SK-N-SH (cell line): ENCODE results near the gene FNDC1. TPM values are rescaled to one million over a fixed set of nuclear protein-coding genes. Genes with fewer than 3 reads are reported as not detected.

Experiments
- CTCF ChIA-PET: fragments of 300-600, 350-600 bp; formaldehyde crosslinking; extraction: SDS; loops from one replicate; lab custom pipeline; 2021; lab: Yijun Ruan, JAX
- POLR2A ChIA-PET: fragments of 350-600 bp; sonication (Branson Sonifier 250); formaldehyde crosslinking; extraction: SDS; loops from one replicate; lab custom pipeline; 2020; ENCODE audit warnings: antibody characterized with exemption, inconsistent platforms; lab: Yijun Ruan, JAX
- DNase-seq: peaks from one replicate; pipeline ENCODE4 v3.0.0; 2012
- H2AFZ ChIP-seq: fragments of 200-600 bp; sonication (generic); 2 replicates; pipeline ENCODE4 v1.8.1; 2016; ENCODE audit warnings: antibody characterized with exemption, mild to moderate bottlenecking, low read depth
- H3F3A ChIP-seq: fragments of 200-600 bp; sonication (generic); replicated peaks from 2 replicates; pipeline ENCODE3; 2016; ENCODE audit warnings: antibody characterized with exemption, mild to moderate bottlenecking; ENCODE audit not compliant: insufficient read depth
- H3K27ac ChIP-seq, 2 experiments: fragments of 200-500 bp in 1 of 2; fragments of 200-600 bp in 1 of 2; sonication (Bioruptor generic) in 1 of 2; sonication (generic), shearing (Covaris generic) in 1 of 2; 2 replicates each; pipeline versions ENCODE4 v1.5.1 to v1.6.1; 2014 to 2016; ENCODE audit warnings: low read depth in 2 of 2, inconsistent platforms in 1 of 2, low read length in 1 of 2, mild to moderate bottlenecking in 1 of 2, mixed read lengths in 1 of 2
- H3K27me3 ChIP-seq: fragments of 200-600 bp; sonication (generic), shearing (Covaris generic); 2 replicates; pipeline ENCODE4 v1.6.1; 2016; ENCODE audit warnings: mixed run types; ENCODE audit not compliant: insufficient read depth
- H3K36me3 ChIP-seq, 2 experiments: fragments of 200-500 bp in 1 of 2; fragments of 200-600 bp in 1 of 2; sonication (Bioruptor generic) in 1 of 2; sonication (generic) in 1 of 2; replicated peaks in 1 of 2; 2 replicates each; pipeline versions ENCODE3 to v1.5.1; 2014 to 2016; ENCODE audit warnings: low read length in 1 of 2, mild to moderate bottlenecking in 1 of 2; ENCODE audit not compliant: insufficient read depth in 2 of 2, control insufficient read depth in 1 of 2
- H3K4me1 ChIP-seq, 2 experiments: fragments of 200-500 bp in 1 of 2; fragments of 200-600 bp in 1 of 2; sonication (Bioruptor generic) in 1 of 2; sonication (generic), shearing (Covaris generic) in 1 of 2; 2 replicates each; pipeline versions ENCODE4 v1.5.1 to v1.6.1; 2014 to 2016; ENCODE audit warnings: low read depth in 1 of 2, low read length in 1 of 2, mixed run types in 1 of 2; ENCODE audit not compliant: insufficient read depth in 2 of 2, control insufficient read depth in 1 of 2
- H3K4me2 ChIP-seq: fragments of 200-600 bp; sonication (generic), shearing (Covaris generic); 2 replicates; pipeline ENCODE4 v1.6.1; 2017; ENCODE audit warnings: mixed run types
- H3K4me3 ChIP-seq, 2 experiments: fragments of 200-500 bp in 1 of 2; fragments of 200-600 bp in 1 of 2; sonication (Bioruptor generic) in 1 of 2; sonication (generic), shearing (Covaris generic) in 1 of 2; 2 replicates each; pipeline versions ENCODE4 v1.5.1 to v1.8.1; 2014 to 2016; ENCODE audit warnings: low read depth in 2 of 2, inconsistent platforms in 1 of 2, low read length in 1 of 2, mild to moderate bottlenecking in 1 of 2, mixed read lengths in 1 of 2, moderate library complexity in 1 of 2
- H3K79me2 ChIP-seq: fragments of 200-600 bp; sonication (generic); 2 replicates; pipeline ENCODE4 v1.8.1; 2017; ENCODE audit warnings: mild to moderate bottlenecking; ENCODE audit not compliant: insufficient read depth
- H3K9ac ChIP-seq: fragments of 200-600 bp; sonication (generic); 2 replicates; pipeline ENCODE4 v1.6.1; 2017; ENCODE audit warnings: mixed run types
- H3K9me2 ChIP-seq: fragments of 200-600 bp; sonication (generic); 2 replicates; pipeline ENCODE4 v1.6.1; 2017; ENCODE audit warnings: mixed run types
- H3K9me3 ChIP-seq: fragments of 200-600 bp; sonication (generic); 2 replicates; pipeline ENCODE4 v1.6.1; 2017; ENCODE audit warnings: mixed run types, mild to moderate bottlenecking, moderate library complexity
- H4K20me1 ChIP-seq: fragments of 200-600 bp; sonication (generic); 2 replicates; pipeline ENCODE4 v1.6.1; 2017; ENCODE audit warnings: mild to moderate bottlenecking, mixed run types; ENCODE audit not compliant: insufficient read depth
- ELF1 ChIP-seq: IDR thresholded peaks from 2 replicates; pipeline ENCODE4 v1.4.0; 2012
- EP300 ChIP-seq, 2 experiments: IDR thresholded peaks; 2 replicates each; pipeline versions ENCODE4 v1.4.0 to v1.6.1; 2012; ENCODE audit warnings: borderline replicate concordance in 1 of 2, low read depth in 1 of 2, low read length in 1 of 2
- EZH2phosphoT487 ChIP-seq: fragments of 200-600 bp; sonication (generic); IDR thresholded peaks from 2 replicates; pipeline ENCODE4 v1.6.1; 2017; ENCODE audit warnings: low read depth, mixed run types, mild to moderate bottlenecking, antibody characterized with exemption, moderate library complexity, borderline replicate concordance
- FOXJ3 ChIP-seq: sonication (generic); formaldehyde crosslinking; IDR thresholded peaks from 2 replicates; pipeline ENCODE4 v1.5.1; 2020; ENCODE audit warnings: mild to moderate bottlenecking, missing genetic modification reagents
- GABPA ChIP-seq: IDR thresholded peaks from 2 replicates; pipeline ENCODE4 v1.4.0; 2012; ENCODE audit warnings: low read depth, mild to moderate bottlenecking
- MEF2A ChIP-seq: IDR thresholded peaks from 2 replicates; pipeline ENCODE4 v1.4.0; 2012; ENCODE audit warnings: low read depth, borderline replicate concordance
- MXI1 ChIP-seq: IDR thresholded peaks from 2 replicates; pipeline ENCODE4 v1.6.1; 2012; ENCODE audit warnings: mild to moderate bottlenecking, low read depth, low read length, improper control_type of control experiment
- NFIC ChIP-seq: IDR thresholded peaks from 2 replicates; pipeline ENCODE4 v1.4.0; 2012; ENCODE audit warnings: borderline replicate concordance
- NRF1 ChIP-seq: IDR thresholded peaks from 2 replicates; pipeline ENCODE4 v1.6.1; 2012; ENCODE audit warnings: low read depth, mild to moderate bottlenecking, low read length
- POLR2AphosphoS5 ChIP-seq: IDR thresholded peaks from 2 replicates; pipeline ENCODE4 v1.6.1; 2012; ENCODE audit warnings: low read depth, low read length
- TAF1 ChIP-seq: IDR thresholded peaks from 2 replicates; pipeline ENCODE4 v1.6.1; 2012; ENCODE audit warnings: low read depth, mild to moderate bottlenecking, low read length, moderate library complexity, borderline replicate concordance
- TCF12 ChIP-seq: IDR thresholded peaks from 2 replicates; pipeline ENCODE4 v1.4.0; 2012
- TEAD4 ChIP-seq: IDR thresholded peaks from 2 replicates; pipeline ENCODE4 v1.4.0; 2012; ENCODE audit warnings: mild to moderate bottlenecking, borderline replicate concordance; ENCODE audit not compliant: insufficient read depth
- YY1 ChIP-seq: IDR thresholded peaks from 2 replicates; pipeline ENCODE4 v1.4.0; 2012; ENCODE audit warnings: low read depth, mild to moderate bottlenecking
- WGBS: methylation state at CpG from one replicate; pipeline ENCODE4 v1.1.6; 2017; ENCODE audit warnings: low lambda C conversion rate; 5-methylcytosine and 5-hydroxymethylcytosine counted together
- polyA plus RNA-seq, 3 experiments: library from polyadenylated mRNA; depleted of rRNA; stranded (reverse); fragments of >200 nt; gene quantifications; 2 replicates each; pipeline ENCODE4 v1.2.3, GENCODE V29; 2012
- TF ChIP-seq, protein P1 (sequence below): IDR thresholded peaks from 2 replicates; pipeline ENCODE4 v1.4.0; 2012; ENCODE audit warnings: low read depth, borderline replicate concordance
- TF ChIP-seq, protein P2 (sequence below): IDR thresholded peaks from 2 replicates; pipeline ENCODE4 v1.6.1; 2012; ENCODE audit warnings: mild to moderate bottlenecking, low read depth, low read length, moderate library complexity
- TF ChIP-seq, protein P3 (sequence below): fragments of 150-350 bp; IDR thresholded peaks from 2 replicates; pipeline ENCODE4 v1.6.1; 2017; ENCODE audit warnings: antibody characterized with exemption, low read length, low read depth, borderline replicate concordance
- TF ChIP-seq, protein P4 (sequence below): IDR thresholded peaks from 2 replicates; pipeline ENCODE4 v1.4.0; 2012; ENCODE audit warnings: low read depth

Gene FNDC1
- polyA plus RNA-seq, 1 of the 3 experiments (the other 2 are of a cell fraction), result not detected

GRCh38 chr6:159303784-159304183 lies 134.6 kb downstream of the FNDC1 start:
- Histone ChIP-seq H2AFZ (no peak overlapping the region), H3K27me3 (no peaks in the 10 kb centered on the region; the same call in 1 of the 2 replicates), H3K36me3 (no peaks in the 10 kb centered on the region), H3K4me2 (no peak overlapping the region), H3K9me2 (no peaks in the 10 kb centered on the region), H3K9me3 (no peaks in the 10 kb centered on the region), H3K4me1 (no peaks in the 10 kb centered on the region), H3K79me2 (no peaks in the 10 kb centered on the region), H3F3A (no peaks in the 10 kb centered on the region), H3K27ac (no peak overlapping the region), H4K20me1 (no peaks in the 10 kb centered on the region), H3K9ac (no peak overlapping the region), H3K4me3 (no peak overlapping the region)
- WGBS, result 11% methylated on average over 5 of the region's 6 CpGs
- DNase-seq, result no peak
- TF ChIP-seq POLR2AphosphoS5, result no peak
- no peak for TF ChIP-seq TEAD4
- TF ChIP-seq, protein P1, sequence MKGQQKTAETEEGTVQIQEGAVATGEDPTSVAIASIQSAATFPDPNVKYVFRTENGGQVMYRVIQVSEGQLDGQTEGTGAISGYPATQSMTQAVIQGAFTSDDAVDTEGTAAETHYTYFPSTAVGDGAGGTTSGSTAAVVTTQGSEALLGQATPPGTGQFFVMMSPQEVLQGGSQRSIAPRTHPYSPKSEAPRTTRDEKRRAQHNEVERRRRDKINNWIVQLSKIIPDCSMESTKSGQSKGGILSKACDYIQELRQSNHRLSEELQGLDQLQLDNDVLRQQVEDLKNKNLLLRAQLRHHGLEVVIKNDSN, result no peak
- no peak for TF ChIP-seq YY1
- TF ChIP-seq NFIC, result no peak
- CTCF ChIA-PET, result no interaction called here
- POLR2A ChIA-PET, result no interaction called here

GRCh38 chr6:159304641-159305040 lies 135.4 kb downstream of the FNDC1 start:
- H3K36me3 ChIP-seq, result no peaks in the 10 kb centered on the region
- no peaks in the 10 kb centered on the region for H3K4me1 ChIP-seq
- H3K27me3 ChIP-seq, result no peaks in the 10 kb centered on the region; the same call in 1 of the 2 replicates
- CTCF ChIA-PET, result no interaction called here
- no peaks in the 10 kb centered on the region for H3F3A ChIP-seq
- WGBS, result 28% methylated on average over 1 of the region's 1 CpG
- no peaks in the 10 kb centered on the region for H3K79me2 ChIP-seq
- no peak for DNase-seq
- H3K9me3 ChIP-seq, result no peaks in the 10 kb centered on the region
- no peak overlapping the region for H3K4me3 ChIP-seq
- no peaks in the 10 kb centered on the region for H3K9me2 ChIP-seq
- no peak overlapping the region for H3K27ac ChIP-seq
- no peak overlapping the region for H3K9ac ChIP-seq
- no peak overlapping the region for H2AFZ ChIP-seq
- POLR2A ChIA-PET, result no interaction called here
- H3K4me2 ChIP-seq, result no peak overlapping the region
- TF ChIP-seq GABPA (no peak), MXI1 (no peak), TCF12 (no peak), NRF1 (no peak), ELF1 (no peak), TAF1 (no peak), EZH2phosphoT487 (no peak), YY1 (no peak), MEF2A (no peak), EP300 (IDR thresholded peaks at IDR 0.05; ENCODE audit: borderline replicate concordance in 1 of 2, low read depth in 1 of 2, low read length in 1 of 2) (no peak), FOXJ3 (no peak), POLR2AphosphoS5 (no peak)
- TF ChIP-seq, protein P2, sequence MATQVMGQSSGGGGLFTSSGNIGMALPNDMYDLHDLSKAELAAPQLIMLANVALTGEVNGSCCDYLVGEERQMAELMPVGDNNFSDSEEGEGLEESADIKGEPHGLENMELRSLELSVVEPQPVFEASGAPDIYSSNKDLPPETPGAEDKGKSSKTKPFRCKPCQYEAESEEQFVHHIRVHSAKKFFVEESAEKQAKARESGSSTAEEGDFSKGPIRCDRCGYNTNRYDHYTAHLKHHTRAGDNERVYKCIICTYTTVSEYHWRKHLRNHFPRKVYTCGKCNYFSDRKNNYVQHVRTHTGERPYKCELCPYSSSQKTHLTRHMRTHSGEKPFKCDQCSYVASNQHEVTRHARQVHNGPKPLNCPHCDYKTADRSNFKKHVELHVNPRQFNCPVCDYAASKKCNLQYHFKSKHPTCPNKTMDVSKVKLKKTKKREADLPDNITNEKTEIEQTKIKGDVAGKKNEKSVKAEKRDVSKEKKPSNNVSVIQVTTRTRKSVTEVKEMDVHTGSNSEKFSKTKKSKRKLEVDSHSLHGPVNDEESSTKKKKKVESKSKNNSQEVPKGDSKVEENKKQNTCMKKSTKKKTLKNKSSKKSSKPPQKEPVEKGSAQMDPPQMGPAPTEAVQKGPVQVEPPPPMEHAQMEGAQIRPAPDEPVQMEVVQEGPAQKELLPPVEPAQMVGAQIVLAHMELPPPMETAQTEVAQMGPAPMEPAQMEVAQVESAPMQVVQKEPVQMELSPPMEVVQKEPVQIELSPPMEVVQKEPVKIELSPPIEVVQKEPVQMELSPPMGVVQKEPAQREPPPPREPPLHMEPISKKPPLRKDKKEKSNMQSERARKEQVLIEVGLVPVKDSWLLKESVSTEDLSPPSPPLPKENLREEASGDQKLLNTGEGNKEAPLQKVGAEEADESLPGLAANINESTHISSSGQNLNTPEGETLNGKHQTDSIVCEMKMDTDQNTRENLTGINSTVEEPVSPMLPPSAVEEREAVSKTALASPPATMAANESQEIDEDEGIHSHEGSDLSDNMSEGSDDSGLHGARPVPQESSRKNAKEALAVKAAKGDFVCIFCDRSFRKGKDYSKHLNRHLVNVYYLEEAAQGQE, result no peak
- TF ChIP-seq, protein P3, sequence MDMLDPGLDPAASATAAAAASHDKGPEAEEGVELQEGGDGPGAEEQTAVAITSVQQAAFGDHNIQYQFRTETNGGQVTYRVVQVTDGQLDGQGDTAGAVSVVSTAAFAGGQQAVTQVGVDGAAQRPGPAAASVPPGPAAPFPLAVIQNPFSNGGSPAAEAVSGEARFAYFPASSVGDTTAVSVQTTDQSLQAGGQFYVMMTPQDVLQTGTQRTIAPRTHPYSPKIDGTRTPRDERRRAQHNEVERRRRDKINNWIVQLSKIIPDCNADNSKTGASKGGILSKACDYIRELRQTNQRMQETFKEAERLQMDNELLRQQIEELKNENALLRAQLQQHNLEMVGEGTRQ, result no peak
- TF ChIP-seq, protein P4, sequence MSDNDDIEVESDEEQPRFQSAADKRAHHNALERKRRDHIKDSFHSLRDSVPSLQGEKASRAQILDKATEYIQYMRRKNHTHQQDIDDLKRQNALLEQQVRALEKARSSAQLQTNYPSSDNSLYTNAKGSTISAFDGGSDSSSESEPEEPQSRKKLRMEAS, result no peak
- H4K20me1 ChIP-seq, result no peaks in the 10 kb centered on the region
